SU-DHL-6 (cell line): ENCODE data around the gene CHST15.

ENCODE experiments used
- H2AFZ ChIP-seq: fragments of 200-600 bp; sonication (generic); 2 replicates; pipeline ENCODE4 v1.6.1; 2014; ENCODE audit warnings: low read depth, mild to moderate bottlenecking, moderate library complexity, mixed read lengths, antibody characterized with exemption, low read length; ENCODE audit not compliant: severe bottlenecking
- H3F3A ChIP-seq: fragments of 200-600 bp; shearing (Covaris generic); 2 replicates; pipeline ENCODE4 v1.6.0; 2016; ENCODE audit warnings: antibody characterized with exemption, mild to moderate bottlenecking; ENCODE audit not compliant: insufficient read depth
- H3K27ac ChIP-seq: fragments of 200-600 bp; sonication (generic); 2 replicates; pipeline ENCODE4 v1.5.1; 2016; ENCODE audit warnings: low read depth, mild to moderate bottlenecking, low read length, moderate library complexity, mixed read lengths
- H3K27me3 ChIP-seq: fragments of 200-600 bp; sonication (generic), shearing (Covaris generic); 2 replicates; pipeline ENCODE4 v1.6.0; 2014; ENCODE audit warnings: mild to moderate bottlenecking, low read length
- H3K36me3 ChIP-seq: fragments of 200-600 bp; sonication (generic); 2 replicates; pipeline ENCODE4 v1.6.1; 2014; ENCODE audit warnings: mild to moderate bottlenecking, low read length, mixed read lengths
- H3K4me2 ChIP-seq: fragments of 300-600, 200-600 bp; shearing (Covaris generic), sonication (generic); 2 replicates; pipeline ENCODE4 v1.6.0; 2014; ENCODE audit warnings: low read length, low read depth, mild to moderate bottlenecking; ENCODE audit not compliant: poor library complexity, severe bottlenecking
- H3K4me3 ChIP-seq: fragments of 200-600 bp; sonication (generic); 2 replicates; pipeline ENCODE4 v1.5.1; 2014; ENCODE audit warnings: antibody characterized with exemption, low read length, mild to moderate bottlenecking, mixed read lengths; ENCODE audit not compliant: insufficient read depth, poor library complexity, severe bottlenecking
- H3K79me2 ChIP-seq: fragments of 200-600 bp; sonication (generic); 2 replicates; pipeline ENCODE4 v1.6.1; 2014; ENCODE audit warnings: mild to moderate bottlenecking, low read length, moderate library complexity; ENCODE audit not compliant: insufficient read depth
- H3K9ac ChIP-seq: fragments of 200-600 bp; sonication (generic); 2 replicates; pipeline ENCODE4 v1.7.0; 2014; ENCODE audit warnings: mild to moderate bottlenecking, low read length
- H3K9me2 ChIP-seq: fragments of 200-600 bp; sonication (generic); replicated peaks from 2 replicates; pipeline ENCODE4 v1.6.1; 2014; ENCODE audit warnings: low read length; ENCODE audit not compliant: insufficient read depth
- H3K9me3 ChIP-seq: fragments of 200-600 bp; sonication (generic); 2 replicates; pipeline ENCODE4 v1.6.1; 2014; ENCODE audit warnings: low read length, mixed read lengths; ENCODE audit not compliant: insufficient read depth
- H4K20me1 ChIP-seq: fragments of 200-600 bp; sonication (generic); 2 replicates; pipeline ENCODE4 v1.6.1; 2014; ENCODE audit warnings: low read depth, mild to moderate bottlenecking, antibody characterized with exemption, low read length, moderate library complexity, mixed read lengths
- EZH2phosphoT487 ChIP-seq: fragments of 200-600 bp; sonication (generic), shearing (Covaris generic); conservative IDR thresholded peaks from 2 replicates; pipeline ENCODE4 v1.6.1; 2018; ENCODE audit warnings: mild to moderate bottlenecking, antibody characterized with exemption, low read length, moderate library complexity, mixed read lengths
- TF ChIP-seq, protein P1 (sequence below): fragments of 200-600 bp; sonication (generic); IDR thresholded peaks from one replicate; pipeline ENCODE4 v1.5.1; 2017; ENCODE audit warnings: antibody characterized with exemption, mild to moderate bottlenecking, low read length, moderate library complexity; ENCODE audit not compliant: insufficient read depth, poor library complexity, severe bottlenecking

The CHST15 gene

GRCh38 chr10:124091646-124092249 lies 1.6 kb downstream of the CHST15 start:
- Histone ChIP-seq H3K4me2 (peak overlapping the region; percentile 77), H3K9me3 (no peaks in the 10 kb centered on the region), H4K20me1 (no peaks in the 10 kb centered on the region), H3K27me3 (no peaks in the 10 kb centered on the region), H3K79me2 (peaks cover 47% of the 10 kb centered on the region), H3K36me3 (no peaks in the 10 kb centered on the region), H2AFZ (no peak overlapping the region), H3K27ac (peak overlapping the region; percentile 69), H3K9ac (peak overlapping the region; percentile 74), H3F3A (peaks cover 15% of the 10 kb centered on the region), H3K4me3 (peak overlapping the region; percentile 65), H3K9me2 (no peaks in the 10 kb centered on the region)
- TF ChIP-seq EZH2phosphoT487: no peak
- TF ChIP-seq, protein P1, sequence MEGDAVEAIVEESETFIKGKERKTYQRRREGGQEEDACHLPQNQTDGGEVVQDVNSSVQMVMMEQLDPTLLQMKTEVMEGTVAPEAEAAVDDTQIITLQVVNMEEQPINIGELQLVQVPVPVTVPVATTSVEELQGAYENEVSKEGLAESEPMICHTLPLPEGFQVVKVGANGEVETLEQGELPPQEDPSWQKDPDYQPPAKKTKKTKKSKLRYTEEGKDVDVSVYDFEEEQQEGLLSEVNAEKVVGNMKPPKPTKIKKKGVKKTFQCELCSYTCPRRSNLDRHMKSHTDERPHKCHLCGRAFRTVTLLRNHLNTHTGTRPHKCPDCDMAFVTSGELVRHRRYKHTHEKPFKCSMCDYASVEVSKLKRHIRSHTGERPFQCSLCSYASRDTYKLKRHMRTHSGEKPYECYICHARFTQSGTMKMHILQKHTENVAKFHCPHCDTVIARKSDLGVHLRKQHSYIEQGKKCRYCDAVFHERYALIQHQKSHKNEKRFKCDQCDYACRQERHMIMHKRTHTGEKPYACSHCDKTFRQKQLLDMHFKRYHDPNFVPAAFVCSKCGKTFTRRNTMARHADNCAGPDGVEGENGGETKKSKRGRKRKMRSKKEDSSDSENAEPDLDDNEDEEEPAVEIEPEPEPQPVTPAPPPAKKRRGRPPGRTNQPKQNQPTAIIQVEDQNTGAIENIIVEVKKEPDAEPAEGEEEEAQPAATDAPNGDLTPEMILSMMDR: no peak

DNA sequence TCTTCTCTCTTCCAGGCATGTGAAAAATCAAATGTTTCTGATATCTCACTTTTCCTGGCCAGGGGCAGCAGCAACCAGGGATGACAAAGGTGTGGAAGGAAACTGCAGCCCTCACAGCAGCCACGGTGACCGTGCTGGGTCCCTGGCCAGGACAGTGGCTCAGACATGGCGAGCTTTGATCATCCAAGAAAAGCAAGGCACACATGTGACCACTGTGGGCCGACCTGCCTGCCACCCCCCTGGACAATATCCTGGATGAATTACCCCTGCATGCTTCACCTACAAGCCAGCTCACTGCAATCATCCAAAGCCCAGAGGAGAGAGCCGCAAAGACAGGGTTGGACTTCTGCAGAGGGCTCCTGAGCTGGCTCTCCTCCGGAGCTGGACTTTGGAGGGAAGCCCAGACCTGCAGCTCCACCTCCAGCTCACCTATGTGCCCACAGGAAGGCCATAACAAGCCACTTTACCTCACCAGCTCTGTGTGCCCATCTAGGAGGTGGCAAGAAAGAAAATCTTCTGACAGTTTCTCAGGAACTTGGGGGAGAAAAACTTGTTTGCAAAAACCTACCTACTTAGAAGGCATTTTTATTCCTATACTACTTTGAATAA lies 2.7 kb downstream of the CHST15 start:
- Histone ChIP-seq H3K79me2 (peaks cover 57% of the 10 kb centered on the region), H3K4me2 (peak overlapping the region; percentile 77), H3K36me3 (no peaks in the 10 kb centered on the region), H3K27ac (peak overlapping the region; percentile 50), H3F3A (peaks cover 15% of the 10 kb centered on the region), H3K4me3 (peak overlapping the region; percentile 65), H3K9ac (peak overlapping the region; percentile 74), H3K9me2 (no peaks in the 10 kb centered on the region), H3K9me3 (no peaks in the 10 kb centered on the region), H3K27me3 (no peaks in the 10 kb centered on the region), H2AFZ (no peak overlapping the region), H4K20me1 (no peaks in the 10 kb centered on the region)
- TF ChIP-seq EZH2phosphoT487: no peak
- TF ChIP-seq, protein P1: no peak

- peaks cover 14% of the 10 kb centered on the region for H3F3A ChIP-seq
- peak overlapping the region; percentile 77 for H3K4me2 ChIP-seq
- peaks cover 66% of the 10 kb centered on the region for H3K79me2 ChIP-seq
- peak overlapping the region; percentile 74 for H3K9ac ChIP-seq
- no peaks in the 10 kb centered on the region for H3K9me3 ChIP-seq
- H4K20me1 ChIP-seq: no peaks in the 10 kb centered on the region
- TF ChIP-seq, protein P1: no peak
- no peak for TF ChIP-seq EZH2phosphoT487
- no peaks in the 10 kb centered on the region for H3K27me3 ChIP-seq
- H3K36me3 ChIP-seq: no peaks in the 10 kb centered on the region
- peak overlapping the region; percentile 50 for H3K27ac ChIP-seq
- no peak overlapping the region for H2AFZ ChIP-seq
- no peaks in the 10 kb centered on the region for H3K9me2 ChIP-seq
- H3K4me3 ChIP-seq: peak overlapping the region; percentile 65
Measured at GRCh38 chr10:124089859-124090258, 3.5 kb downstream of the CHST15 start.
